Loucy (cell line): ENCODE data around the gene SLIT1.

Source experiments
- H2AFZ ChIP-seq: fragments of 200-600 bp; sonication (generic); 2 replicates; pipeline ENCODE4 v1.6.0; 2016; ENCODE audit warnings: antibody characterized with exemption, mild to moderate bottlenecking, low read length, moderate library complexity
- H3F3A ChIP-seq: fragments of 200-600 bp; 2 replicates; pipeline ENCODE4 v1.6.0; 2016; ENCODE audit warnings: antibody characterized with exemption, low read depth, mild to moderate bottlenecking
- H3K27me3 ChIP-seq: fragments of 200-600 bp; sonication (generic); 2 replicates; pipeline ENCODE4 v1.6.1; 2014; ENCODE audit warnings: low read length, mild to moderate bottlenecking; ENCODE audit not compliant: insufficient read depth, poor library complexity, severe bottlenecking
- H3K36me3 ChIP-seq: fragments of 200-600 bp; sonication (generic); 2 replicates; pipeline ENCODE4 v1.6.1; 2016; ENCODE audit warnings: low read length; ENCODE audit not compliant: insufficient read depth
- H3K4me1 ChIP-seq: fragments of 200-600 bp; sonication (generic); 2 replicates; pipeline ENCODE4 v1.5.1; 2014; ENCODE audit warnings: low read length, mild to moderate bottlenecking; ENCODE audit not compliant: insufficient read depth, poor library complexity, severe bottlenecking
- H3K4me2 ChIP-seq: fragments of 200-600 bp; sonication (generic); 2 replicates; pipeline ENCODE4 v1.6.0; 2014; ENCODE audit warnings: antibody characterized with exemption, low read length, low read depth, mild to moderate bottlenecking; ENCODE audit not compliant: poor library complexity, severe bottlenecking
- H3K4me3 ChIP-seq: fragments of 200-600 bp; sonication (generic); 2 replicates; pipeline ENCODE4 v1.5.1; 2014; ENCODE audit warnings: low read length, mild to moderate bottlenecking, mixed read lengths; ENCODE audit not compliant: poor library complexity, severe bottlenecking
- H3K79me2 ChIP-seq: fragments of 200-600 bp; sonication (generic); 2 replicates; pipeline ENCODE4 v1.6.1; 2014; ENCODE audit warnings: low read length; ENCODE audit not compliant: insufficient read depth
- H3K9ac ChIP-seq: fragments of 200-600 bp; sonication (generic); 2 replicates; pipeline ENCODE4 v1.6.0; 2014; ENCODE audit warnings: mild to moderate bottlenecking, low read depth, low read length, moderate library complexity; ENCODE audit not compliant: poor library complexity, severe bottlenecking
- H3K9me2 ChIP-seq: fragments of 200-600 bp; sonication (generic); replicated peaks from 2 replicates; pipeline ENCODE4 v1.6.1; 2016; ENCODE audit warnings: low read depth, low read length, mixed read lengths
- H3K9me3 ChIP-seq: fragments of 200-600 bp; sonication (generic); 2 replicates; pipeline ENCODE4 v1.6.1; 2014; ENCODE audit warnings: mild to moderate bottlenecking, antibody characterized with exemption, low read length, low read depth; ENCODE audit not compliant: insufficient read depth
- H4K20me1 ChIP-seq: fragments of 200-600 bp; sonication (generic); 2 replicates; pipeline ENCODE4 v1.6.0; 2014; ENCODE audit warnings: antibody characterized with exemption, low read length, mild to moderate bottlenecking; ENCODE audit not compliant: insufficient read depth, poor library complexity, severe bottlenecking
- EZH2phosphoT487 ChIP-seq: fragments of 200-600 bp; IDR thresholded peaks from 2 replicates; pipeline ENCODE4 v1.6.1; 2018; ENCODE audit warnings: antibody characterized with exemption, mild to moderate bottlenecking, moderate library complexity, borderline replicate concordance
- TF ChIP-seq, protein P1 (sequence below): fragments of 200-600 bp; sonication (generic); conservative IDR thresholded peaks from 2 replicates; pipeline ENCODE4 v1.5.1; 2014; ENCODE audit warnings: mild to moderate bottlenecking, antibody characterized with exemption, low read length

The SLIT1 gene

DNA sequence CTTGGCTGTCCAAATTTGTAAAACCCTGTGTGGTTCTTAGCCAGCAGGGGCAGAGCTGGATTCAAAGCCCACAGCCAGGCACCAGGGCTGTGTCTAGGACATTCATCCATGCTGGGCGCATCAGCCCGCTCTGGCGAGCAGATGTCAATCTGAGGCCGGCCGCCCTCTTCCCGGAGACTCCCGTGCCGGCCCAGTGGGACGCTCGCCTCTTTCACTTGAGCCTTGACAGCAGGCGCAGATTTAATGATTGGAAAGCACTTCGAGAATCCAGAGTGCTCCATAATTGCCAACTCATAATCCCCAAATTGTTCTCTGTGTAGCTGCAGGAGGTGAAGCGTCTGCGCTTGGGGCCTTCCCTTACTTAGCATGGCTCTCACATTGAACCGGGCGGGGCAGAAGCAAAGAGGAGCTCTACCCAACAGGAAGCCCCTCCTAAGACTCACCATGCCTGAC, 36.7 kb downstream of the SLIT1 start:
- Histone ChIP-seq H3F3A (no peaks in the 10 kb centered on the region), H3K79me2 (no peaks in the 10 kb centered on the region), H3K27me3 (no peaks in the 10 kb centered on the region), H3K4me1 (no peaks in the 10 kb centered on the region), H3K9ac (no peak overlapping the region), H3K9me3 (no peaks in the 10 kb centered on the region), H3K9me2 (no peaks in the 10 kb centered on the region), H3K4me3 (no peak overlapping the region), H3K4me2 (no peak overlapping the region), H4K20me1 (no peaks in the 10 kb centered on the region), H2AFZ (no peak overlapping the region), H3K36me3 (no peaks in the 10 kb centered on the region)
- no peak for TF ChIP-seq EZH2phosphoT487
- TF ChIP-seq, protein P1, sequence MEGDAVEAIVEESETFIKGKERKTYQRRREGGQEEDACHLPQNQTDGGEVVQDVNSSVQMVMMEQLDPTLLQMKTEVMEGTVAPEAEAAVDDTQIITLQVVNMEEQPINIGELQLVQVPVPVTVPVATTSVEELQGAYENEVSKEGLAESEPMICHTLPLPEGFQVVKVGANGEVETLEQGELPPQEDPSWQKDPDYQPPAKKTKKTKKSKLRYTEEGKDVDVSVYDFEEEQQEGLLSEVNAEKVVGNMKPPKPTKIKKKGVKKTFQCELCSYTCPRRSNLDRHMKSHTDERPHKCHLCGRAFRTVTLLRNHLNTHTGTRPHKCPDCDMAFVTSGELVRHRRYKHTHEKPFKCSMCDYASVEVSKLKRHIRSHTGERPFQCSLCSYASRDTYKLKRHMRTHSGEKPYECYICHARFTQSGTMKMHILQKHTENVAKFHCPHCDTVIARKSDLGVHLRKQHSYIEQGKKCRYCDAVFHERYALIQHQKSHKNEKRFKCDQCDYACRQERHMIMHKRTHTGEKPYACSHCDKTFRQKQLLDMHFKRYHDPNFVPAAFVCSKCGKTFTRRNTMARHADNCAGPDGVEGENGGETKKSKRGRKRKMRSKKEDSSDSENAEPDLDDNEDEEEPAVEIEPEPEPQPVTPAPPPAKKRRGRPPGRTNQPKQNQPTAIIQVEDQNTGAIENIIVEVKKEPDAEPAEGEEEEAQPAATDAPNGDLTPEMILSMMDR = no peak

DNA sequence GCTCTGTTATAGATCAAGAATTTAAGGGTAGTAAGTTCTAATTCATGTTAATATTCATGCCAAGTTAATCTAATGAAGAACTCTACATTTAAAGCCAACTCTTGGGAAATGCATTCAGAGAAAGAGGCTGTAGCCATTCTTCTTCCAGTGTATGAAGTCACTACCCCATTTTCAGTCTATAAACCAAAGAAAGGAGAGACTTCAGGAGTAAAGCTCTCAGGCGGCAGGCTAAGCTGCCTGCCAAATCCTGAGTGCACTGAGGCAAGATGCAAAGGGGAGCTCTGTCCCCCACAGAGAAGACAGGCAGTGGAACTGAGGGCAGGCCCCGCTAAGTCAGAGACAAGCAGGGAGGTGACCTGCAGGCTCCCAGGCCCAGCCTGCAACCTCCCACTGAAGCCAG, 41.5 kb downstream of the SLIT1 start:
- Histone ChIP-seq H3K4me2 (no peak overlapping the region), H2AFZ (no peak overlapping the region), H3K4me1 (no peaks in the 10 kb centered on the region), H3K36me3 (no peaks in the 10 kb centered on the region), H3F3A (no peaks in the 10 kb centered on the region), H4K20me1 (no peaks in the 10 kb centered on the region), H3K79me2 (no peaks in the 10 kb centered on the region), H3K27me3 (no peaks in the 10 kb centered on the region), H3K9me2 (no peaks in the 10 kb centered on the region), H3K4me3 (no peak overlapping the region), H3K9ac (no peak overlapping the region), H3K9me3 (no peaks in the 10 kb centered on the region)
- TF ChIP-seq, protein P1 = no peak
- TF ChIP-seq EZH2phosphoT487 = no peak

DNA sequence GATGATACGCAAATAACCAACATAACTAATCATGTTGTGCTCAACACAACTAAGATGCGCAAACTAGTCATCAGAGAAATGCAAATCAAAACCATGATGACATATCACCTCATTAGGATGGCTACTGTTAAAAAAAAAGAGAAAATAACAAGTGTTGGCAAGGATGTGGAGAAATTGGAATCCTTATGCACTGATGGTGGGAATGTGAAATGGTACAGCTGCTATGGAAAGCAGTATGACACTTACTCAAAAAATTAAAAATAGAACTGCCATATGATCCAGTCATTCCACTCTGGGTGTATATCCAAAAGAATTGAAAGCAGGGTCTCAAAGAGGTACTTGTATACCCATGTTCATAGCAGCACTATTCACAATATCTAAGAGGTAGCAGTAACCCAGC, 42.9 kb downstream of the SLIT1 start:
- TF ChIP-seq, protein P1 = no peak
- TF ChIP-seq EZH2phosphoT487 = no peak

More for the DNA sequence above, 42.9 kb downstream of the SLIT1 start:
- Histone ChIP-seq H3K4me3 (no peak overlapping the region), H3K9me3 (no peaks in the 10 kb centered on the region), H3K79me2 (no peaks in the 10 kb centered on the region), H3K4me2 (no peak overlapping the region), H3K36me3 (no peaks in the 10 kb centered on the region), H2AFZ (no peak overlapping the region), H3K4me1 (no peaks in the 10 kb centered on the region), H3F3A (no peaks in the 10 kb centered on the region), H3K9ac (no peak overlapping the region), H3K27me3 (no peaks in the 10 kb centered on the region), H3K9me2 (no peaks in the 10 kb centered on the region), H4K20me1 (no peaks in the 10 kb centered on the region)
